Cardiac fibroblast (primary cell): Measurements from ENCODE around the gene NINJ2.

ENCODE experiments used
- DNase-seq, 2 donors: peaks; one replicate each; pipeline versions ENCODE4 v3.0.0 to v3.0.0-alpha.2; 2010; ENCODE audit warnings: low read depth in 2 of 2
- H3K4me3 ChIP-seq, 2 donors: replicated peaks in 1 of 2; 1 replicate in 1 of 2; 2 replicates in 1 of 2; pipeline ENCODE4 v1.5.1; 2011; ENCODE audit warnings: low read depth in 2 of 2, low read length in 2 of 2, mild to moderate bottlenecking in 2 of 2, moderate library complexity in 1 of 2
- CTCF ChIP-seq: IDR thresholded peaks from one replicate; pipeline ENCODE4 v1.5.1; 2011; ENCODE audit warnings: low read depth, mild to moderate bottlenecking, low read length, inconsistent platforms

Gene NINJ2

GRCh38 chr12:538731-539539 is 124.3 kb downstream of the NINJ2 start:
- DNase-seq, result peak; percentile 59 to 61
- H3K4me3 ChIP-seq, result no peak overlapping the region
- TF ChIP-seq CTCF, result no peak

GRCh38 chr12:537772-538171 is 125.5 kb downstream of the NINJ2 start:
- TF ChIP-seq CTCF, result no peak
- H3K4me3 ChIP-seq, result no peak overlapping the region
- DNase-seq, result no peak

GRCh38 chr12:536751-537245 is 126.4 kb downstream of the NINJ2 start:
- H3K4me3 ChIP-seq, result no peak overlapping the region
- DNase-seq, result no peak
- no peak for TF ChIP-seq CTCF

GRCh38 chr12:535396-535795 is 127.8 kb downstream of the NINJ2 start:
- no peak for TF ChIP-seq CTCF
- H3K4me3 ChIP-seq, result no peak overlapping the region
- no peak for DNase-seq

- no peak for TF ChIP-seq CTCF
- no peak for DNase-seq
- H3K4me3 ChIP-seq, result no peak overlapping the region
Observed at GRCh38 chr12:534216-534615, 129.0 kb downstream of the NINJ2 start.

- DNase-seq, result no peak
- no peak for TF ChIP-seq CTCF
- no peak overlapping the region for H3K4me3 ChIP-seq
Observed at GRCh38 chr12:533718-534117, 129.5 kb downstream of the NINJ2 start.
